SU-DHL-6 (cell line): ENCODE results near the gene MLEC.

Source experiments
- CTCF ChIP-seq: fragments of 200-600 bp; sonication (generic); IDR thresholded peaks from one replicate; pipeline ENCODE4 v1.5.1; 2017; ENCODE audit warnings: antibody characterized with exemption, mild to moderate bottlenecking, low read length, moderate library complexity; ENCODE audit not compliant: insufficient read depth, poor library complexity, severe bottlenecking
- EZH2phosphoT487 ChIP-seq: fragments of 200-600 bp; sonication (generic), shearing (Covaris generic); conservative IDR thresholded peaks from 2 replicates; pipeline ENCODE4 v1.6.1; 2018; ENCODE audit warnings: mild to moderate bottlenecking, antibody characterized with exemption, low read length, moderate library complexity, mixed read lengths

GRCh38 chr12:120722784-120723183, 35.8 kb downstream of the MLEC start:
- TF ChIP-seq CTCF: no peak
- TF ChIP-seq EZH2phosphoT487: no peak
